Glomerular visceral epithelial cell (primary cell): ENCODE data around the gene FAM193A.
A peak's percentile ranks its signal among the peaks of the same experiment; 100 is the strongest.
"Not testable (repeated sequence)": the region's sequence is repeated elsewhere in the genome, so short reads cannot be mapped to it uniquely, and the experiment has no call there.

ENCODE experiments used
- DNase-seq: peaks from one replicate; pipeline ENCODE4 v3.0.0-alpha.2; 2016; ENCODE audit errors: extremely low spot score

Gene FAM193A

DNA sequence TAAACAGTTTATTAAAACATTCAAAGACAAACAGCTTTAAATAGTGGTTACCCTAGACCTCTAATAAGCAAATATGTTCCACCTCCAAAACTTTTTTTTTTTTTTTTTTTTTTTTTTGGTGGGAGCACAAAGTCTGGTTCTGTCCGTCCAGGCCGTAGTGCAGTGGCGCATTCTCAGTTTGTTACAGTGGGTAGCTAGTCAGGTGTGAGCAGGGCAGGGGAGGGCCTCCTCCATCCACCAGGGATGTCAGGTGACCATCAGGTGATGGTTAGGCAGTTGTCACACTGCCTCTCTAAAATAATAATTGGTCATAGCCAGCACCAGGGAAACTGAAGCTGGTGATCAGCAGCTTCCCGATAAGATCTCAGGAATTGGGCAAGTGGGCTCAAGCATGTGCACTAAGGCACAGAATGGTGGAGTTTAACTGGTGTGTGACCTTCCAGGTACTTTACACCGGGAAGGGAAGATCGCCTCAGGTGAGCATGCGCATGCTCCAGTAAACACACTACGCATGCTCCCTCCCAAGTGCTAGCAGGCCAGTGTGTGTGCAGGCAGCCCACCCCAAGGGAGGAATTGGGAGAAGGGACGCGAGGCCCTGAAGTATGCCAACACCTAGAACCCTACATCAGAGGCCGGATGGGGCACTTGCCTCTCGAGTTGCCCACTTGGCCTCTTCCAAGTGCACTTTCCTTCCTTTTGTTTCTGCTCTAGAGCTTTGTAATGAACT is 192.5 kb downstream of the FAM193A start:
- no peak for DNase-seq

DNA sequence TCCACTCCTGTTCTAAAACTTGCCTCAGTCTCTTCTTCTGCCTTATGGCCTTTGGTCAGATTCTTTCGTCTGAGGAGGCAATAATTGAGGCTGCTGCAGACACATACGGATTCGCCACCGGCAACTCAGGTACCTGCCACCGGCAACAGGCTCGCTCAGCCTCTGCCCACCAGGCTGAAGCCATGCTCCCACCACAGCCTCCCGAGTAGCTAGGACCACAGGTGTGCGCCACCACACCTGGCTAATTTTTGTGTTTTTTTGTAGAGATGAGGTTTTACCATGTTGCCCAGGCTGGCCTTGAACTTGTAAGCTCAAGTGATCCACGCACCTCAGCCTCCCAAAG is 193.1 kb downstream of the FAM193A start:
- DNase-seq = no peak

DNA sequence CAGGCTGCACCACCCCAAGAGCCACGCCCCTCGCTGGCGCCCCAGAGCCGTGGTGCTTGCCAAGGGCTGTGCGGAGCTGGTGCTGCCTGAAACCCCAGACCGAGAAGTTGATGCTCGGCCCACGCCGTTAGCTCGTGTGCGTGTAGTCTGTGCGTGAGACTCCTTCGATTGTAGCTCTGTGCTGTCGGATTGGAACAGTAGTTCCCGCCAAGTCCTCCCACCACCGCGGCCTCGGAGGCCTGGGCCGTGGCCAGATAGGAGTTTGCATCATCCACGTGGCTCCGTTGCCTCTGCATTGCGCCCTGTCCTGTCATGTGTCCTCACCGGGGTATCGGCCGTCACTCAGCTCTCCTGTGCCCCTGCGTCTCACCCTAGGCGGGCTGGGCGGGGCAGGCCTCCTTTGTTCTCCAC is 195.5 kb downstream of the FAM193A start:
- DNase-seq = no peak

DNA sequence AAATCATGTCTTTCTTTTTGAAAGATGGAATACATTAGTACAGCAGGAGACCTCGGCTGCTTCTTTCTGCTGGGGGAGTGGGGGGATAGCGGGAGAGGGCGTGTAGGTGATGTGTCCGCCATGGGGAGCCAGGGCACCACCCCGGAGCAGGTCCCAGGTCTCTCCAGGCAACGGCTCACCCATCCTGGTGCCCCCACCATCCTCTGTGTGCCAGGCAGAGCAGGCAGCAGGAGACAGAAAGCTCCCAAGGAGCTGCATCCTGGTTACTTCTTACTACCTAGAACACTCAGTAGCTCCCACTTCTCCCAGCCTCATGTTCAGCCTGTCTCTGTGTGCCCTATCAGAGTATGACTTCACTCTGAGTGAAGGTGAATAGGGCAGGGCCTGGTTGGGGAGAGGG is 196.1 kb downstream of the FAM193A start:
- DNase-seq = no peak

DNA sequence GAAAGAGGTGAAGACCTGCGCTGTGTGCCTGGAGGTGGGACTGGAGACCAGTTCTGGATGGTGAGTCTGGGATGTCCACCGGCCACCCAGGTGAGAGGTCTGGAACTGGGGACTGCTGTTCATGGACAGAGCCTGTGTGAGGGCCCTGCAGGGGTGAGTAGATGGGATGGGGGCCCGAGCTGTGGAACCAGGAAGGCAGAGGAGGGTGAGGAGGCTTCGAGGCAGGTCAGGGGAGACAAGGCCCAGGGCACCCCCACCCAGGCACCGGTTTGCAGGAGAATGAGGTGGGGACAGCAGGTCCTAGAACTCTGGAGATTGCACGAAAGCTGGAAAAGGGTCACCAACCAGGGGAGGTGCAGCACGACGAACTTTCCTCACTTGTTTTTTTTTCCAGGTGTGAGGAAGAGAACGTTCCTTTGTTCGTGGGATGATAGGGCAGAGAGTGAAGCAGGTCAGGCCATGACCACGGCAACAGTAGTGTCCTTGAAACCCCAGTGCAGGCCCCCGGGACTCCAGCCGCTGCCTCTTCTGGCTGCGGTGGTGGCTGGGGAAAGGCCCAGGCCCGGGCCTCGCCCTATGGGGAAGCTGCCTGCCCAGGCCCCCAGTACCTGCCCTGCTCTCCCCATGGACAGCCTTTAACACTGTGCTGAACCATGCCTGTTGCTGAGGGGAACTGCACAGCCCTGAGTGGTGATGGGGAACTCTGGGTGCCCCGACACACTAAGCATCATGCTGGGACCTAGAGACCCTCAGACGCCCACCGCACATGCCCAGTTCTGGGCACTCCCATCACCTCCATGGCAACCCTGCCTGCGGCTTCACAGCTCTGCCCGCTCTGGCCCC is 196.8 kb downstream of the FAM193A start:
- no peak for DNase-seq

DNA sequence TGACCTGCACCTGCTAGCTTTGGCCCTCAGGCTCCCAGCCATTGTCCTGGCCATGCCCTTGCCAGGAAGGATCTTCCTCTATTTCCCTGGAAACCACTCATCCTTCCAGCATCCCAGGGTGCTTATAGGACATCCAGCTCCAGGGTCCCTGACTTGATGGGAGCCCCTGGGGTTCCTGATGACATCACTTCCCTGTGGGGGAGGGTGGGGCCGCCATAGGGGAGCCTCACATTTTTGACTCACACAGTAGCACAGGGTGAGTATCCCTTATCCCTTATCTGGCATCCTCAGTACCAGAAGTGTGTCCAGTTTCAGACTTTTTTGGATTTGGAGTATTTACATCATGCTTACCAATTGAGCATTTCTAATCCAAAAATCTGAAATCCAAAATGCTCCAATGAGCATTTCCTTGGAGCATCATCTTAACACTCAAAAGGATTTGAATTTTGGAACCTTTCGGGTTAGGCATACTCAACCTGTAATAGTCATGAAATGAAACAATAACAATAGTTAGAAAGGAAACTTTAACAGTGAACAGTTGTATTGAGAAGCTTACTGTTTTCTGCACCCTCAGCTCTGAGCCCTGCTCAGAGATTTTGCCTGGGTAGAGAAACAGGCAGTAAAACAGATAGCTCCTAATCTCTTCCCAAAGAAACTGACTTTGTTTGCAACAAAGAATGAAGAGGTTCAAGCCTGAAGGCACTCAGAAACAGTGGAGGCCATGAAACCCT is 197.6 kb downstream of the FAM193A start:
- no peak for DNase-seq

DNA sequence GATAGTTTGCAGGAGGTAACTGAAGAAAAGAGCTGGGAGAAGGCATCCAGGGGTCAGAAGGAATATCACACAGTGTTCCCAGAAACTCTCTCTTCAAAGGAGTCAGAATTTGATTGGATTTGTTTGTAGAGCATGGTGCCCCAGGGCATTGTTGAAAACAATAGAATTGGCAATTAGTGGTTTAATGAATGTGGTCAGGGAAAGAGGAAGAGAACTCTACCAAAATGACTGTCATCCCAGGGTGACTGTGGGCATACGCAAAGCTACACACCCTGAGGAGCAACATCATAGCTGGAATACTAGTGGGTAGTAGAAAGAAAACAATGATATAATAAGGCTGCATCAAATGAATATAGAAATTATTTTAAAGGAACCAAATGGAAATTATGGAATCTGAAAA is 198.2 kb downstream of the FAM193A start:
- DNase-seq = no peak

DNA sequence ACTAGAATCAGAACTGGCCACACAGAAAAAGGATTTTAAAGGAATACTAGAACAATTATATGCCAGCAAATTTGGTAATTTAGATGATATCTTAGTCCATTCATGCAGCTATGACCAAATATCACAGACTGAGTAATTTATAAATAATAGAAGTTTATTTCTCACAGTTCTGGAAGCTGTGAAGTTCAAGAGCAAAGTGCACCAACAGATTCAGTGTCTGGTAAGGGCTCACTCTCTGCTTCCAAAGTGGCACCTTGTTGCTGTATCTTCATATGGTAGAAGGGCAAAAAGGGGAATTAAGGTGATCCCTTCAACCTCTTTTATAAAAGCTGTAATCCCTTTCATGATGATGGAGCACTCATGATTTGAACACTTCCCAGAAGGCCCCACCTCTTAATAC is 199.4 kb downstream of the FAM193A start:
- DNase-seq = no peak

DNA sequence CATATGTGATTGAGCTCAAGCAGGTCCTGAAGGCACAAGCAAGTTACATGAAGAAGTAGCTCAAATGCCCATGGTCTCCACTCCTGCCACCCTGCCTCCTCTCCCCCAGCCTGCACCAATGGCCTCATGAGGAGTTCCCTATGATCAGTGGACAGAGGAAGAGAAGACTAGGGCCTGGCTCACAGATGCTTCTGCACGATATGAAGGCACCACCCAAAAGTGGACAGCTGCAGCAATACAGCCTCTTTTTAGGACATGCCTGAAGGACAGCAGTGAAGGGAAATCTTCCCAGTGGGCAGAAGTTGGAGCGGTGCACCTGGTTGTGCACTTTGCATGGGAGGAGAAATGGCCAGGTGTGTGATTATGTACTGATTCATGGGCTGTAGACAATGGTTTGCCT is 201.8 kb downstream of the FAM193A start:
- DNase-seq = not testable (repeated sequence)

DNA sequence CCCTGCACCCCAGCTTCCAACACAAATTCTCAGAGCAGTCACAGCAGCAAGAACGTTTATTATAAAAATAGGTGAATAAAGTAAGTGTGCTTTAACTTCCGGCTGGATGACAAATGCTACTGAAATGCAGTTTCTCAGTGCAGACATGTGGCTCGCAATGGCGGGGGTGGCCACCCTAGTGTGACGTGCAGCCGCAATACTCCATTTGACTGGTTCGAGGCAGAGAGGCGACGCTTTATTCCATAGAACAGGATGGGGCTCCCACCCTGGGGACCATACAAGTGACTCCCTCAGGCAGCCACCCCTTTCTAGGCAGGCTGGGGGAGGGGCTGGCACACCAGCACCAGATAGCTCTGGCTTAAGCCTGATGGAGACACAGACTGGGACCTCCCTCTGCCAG is 205.2 kb downstream of the FAM193A start:
- peak; percentile 42 for DNase-seq

DNA sequence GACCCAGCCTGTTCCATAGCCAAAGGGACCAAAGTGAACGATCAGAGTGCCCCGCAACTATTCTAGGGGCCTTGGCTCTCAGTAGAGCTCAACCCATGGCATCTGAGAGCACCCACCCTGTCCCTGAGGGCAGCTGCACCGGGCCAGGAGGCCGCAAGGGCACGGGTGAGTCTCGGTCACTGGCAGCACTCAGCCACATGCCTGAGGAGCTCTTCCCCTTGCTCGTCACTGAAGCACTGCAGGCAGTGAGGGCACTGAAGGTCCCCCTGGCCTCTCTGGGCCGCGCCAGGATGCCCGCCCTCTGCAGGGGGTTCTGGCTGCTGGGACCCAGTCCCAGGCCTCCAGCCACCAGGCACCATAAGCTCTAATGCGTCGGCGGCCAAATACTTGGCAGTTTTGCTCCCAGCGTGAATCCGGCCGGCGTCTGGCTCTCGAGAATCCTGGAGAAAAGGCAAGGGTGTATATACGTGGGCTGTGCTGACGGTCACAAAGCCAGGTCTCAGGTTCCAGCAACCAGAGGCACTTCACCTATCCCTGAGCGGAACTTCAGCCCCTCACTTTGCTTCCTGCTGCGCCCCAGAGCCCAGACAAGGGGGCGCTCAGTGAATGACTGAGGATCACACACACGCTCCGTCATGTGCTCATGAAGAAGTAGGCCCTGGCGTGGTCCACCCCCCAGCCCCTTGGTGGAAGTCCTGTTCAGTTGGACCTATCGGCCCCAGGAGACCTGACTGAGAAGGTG is 205.8 kb downstream of the FAM193A start:
- no peak for DNase-seq

DNA sequence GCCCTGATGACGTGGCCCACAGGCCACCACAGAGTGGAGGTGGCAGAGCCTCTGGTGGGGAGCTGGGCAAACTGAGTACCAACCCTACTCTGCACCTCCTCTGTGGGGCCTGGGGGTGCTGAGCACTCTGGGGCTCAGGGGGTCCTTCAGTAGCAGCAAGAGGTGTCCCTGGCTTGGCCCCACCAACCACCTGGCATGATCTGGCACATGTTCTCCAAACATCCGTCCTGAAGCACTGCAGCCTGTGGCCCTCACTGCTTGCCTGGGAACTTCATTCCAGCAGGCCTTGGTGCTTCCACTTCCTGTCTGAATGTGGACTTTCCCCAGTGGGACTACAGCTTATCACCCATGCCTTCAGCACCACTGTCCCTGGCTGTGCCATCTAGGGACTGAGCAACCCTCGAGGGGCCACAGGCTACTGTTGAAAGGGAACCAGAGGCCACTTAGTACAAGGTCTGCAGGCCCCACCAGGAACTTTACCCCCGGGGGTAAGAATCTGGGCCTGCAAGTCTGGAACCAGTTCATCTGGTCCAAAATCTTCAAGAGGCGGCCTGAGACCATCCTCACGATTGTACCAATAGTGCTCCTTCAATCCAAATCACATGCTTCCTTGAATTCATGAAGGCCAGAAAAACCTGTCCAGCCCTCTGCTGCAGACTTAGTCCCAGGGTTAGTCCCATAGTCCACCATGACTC is 206.5 kb downstream of the FAM193A start:
- DNase-seq = no peak

DNA sequence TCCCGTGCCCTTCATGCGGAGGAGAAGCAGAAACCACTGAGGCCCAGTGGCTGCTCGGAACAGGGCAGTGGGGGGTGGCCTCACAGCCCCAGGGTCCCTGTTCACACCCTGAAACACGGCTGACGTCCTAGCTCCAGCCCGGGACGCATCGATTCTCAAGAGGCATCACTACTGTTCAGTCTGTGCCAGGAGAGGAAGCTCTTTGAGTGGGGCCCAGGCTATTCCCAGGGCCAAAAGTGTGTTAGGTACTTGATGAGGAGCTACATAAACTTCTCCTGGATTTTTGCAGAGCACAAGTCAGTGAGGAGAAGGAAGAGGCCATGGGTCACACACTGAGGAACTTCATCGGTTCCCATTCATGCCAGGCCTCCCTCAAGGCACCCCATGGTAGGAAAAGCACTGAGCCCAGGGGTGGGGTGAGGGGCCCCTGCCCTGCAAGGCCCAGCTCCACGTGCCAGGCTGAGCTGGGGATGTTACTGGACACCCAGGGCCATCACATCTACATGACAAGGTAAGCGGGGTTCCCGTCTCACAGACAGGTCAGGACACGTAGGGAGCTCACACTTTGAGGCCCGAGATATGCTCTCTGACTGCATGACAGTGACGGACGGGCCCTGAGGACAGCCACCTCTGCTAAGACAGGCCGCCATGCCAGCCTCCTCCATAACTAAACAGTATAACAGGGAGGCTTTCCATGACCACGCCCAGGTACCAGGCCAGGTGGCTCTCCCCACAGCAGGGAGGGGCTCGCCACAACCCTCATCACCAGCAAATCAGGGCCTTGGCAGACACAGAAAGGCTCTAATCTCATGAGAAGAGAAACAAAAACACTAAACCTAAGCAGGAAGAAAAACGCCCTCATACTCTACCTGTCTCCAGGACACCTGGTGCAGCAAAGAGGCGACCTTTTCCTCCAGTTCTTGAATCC is 207.3 kb downstream of the FAM193A start:
- DNase-seq = no peak

DNA sequence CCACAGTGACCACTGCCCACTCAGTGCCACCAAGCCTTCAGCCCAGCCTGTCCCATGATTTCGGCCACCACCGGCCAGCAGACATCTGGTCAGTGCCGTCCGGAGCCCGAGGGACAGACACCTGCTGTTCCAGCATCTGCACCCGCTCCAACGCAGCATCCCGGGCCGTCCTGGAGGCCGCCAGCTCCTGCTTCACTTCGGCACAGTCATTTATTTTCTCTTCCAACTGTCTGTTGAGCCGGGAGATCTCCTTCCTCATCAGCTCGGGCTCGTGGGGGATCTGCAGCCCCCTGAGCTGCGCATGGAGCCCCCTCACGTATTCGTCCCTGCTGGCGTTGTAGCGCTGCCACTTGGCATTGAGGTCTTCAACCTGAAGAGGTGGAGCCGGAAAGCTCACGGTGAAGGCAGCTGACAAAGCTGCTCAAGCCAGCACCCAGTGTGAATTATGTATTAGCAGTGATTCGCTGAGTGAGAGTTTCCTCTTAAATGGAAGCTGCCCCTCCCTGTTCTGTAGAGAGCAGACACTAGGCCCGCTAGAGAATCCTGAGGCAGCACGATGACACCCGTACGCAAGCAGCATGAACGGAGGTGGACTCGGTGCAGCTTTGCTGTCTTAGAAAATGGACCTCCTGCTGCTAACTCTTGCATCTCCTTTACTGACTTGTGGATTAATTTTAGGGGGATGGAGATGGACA is 208.3 kb downstream of the FAM193A start:
- no peak for DNase-seq

DNA sequence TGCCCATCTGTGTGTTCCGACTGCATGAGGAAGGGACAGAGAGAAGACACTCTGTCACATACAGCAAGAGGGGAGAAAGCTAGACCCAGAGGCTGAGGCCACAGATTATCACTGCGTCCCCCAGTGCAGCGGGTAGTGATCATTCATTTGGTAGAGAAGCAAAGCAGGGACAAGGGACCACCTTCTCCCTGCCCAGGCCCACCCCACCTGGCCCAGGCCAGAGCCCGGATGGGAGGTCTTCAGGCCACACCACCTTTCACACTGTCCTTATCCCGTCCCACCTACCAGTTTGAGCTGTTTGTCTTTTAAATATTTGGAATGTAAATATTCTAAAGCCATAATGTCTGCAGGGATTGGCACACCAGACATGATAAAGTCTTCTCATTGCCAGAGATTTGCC is 209.1 kb downstream of the FAM193A start:
- no peak for DNase-seq

DNA sequence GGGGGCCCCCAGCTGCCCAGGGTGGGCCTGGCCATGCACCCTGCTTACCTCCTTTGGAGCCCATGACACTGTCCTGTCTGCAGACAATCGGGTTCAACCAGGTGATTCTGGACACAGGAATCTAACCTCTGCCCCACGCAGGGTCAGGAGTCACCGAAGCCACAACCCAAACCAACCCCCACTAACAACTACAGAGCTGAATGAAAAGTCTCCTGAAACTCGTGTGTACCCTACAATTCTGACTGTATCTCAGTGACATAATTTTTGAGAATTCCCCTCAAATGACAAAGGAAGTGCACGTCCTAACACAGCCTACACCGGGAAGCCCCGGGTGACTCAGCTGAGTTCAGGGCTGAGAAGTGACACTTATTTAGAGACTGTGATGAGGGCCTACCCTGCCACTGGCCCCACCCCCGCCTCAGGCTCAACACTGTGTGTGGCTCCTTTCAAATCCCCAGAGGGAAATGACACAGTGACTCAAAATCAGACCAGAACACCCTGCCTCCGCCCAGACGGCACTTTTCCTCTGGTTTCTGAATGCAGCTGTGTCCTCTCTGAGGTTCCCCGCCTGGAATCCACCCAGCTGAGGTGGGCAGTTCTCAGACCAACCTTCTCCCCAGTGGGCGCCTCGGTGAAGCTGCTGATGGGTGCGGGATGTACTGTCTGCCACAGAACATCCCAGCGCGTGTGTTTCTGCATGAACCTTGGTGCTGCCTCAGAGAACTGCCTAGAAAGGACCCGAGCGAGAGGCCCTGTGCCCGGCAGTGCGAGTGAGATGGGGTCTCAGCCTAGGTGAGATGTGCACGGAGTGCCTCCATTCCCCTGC is 209.7 kb downstream of the FAM193A start:
- peak; percentile 68 for DNase-seq

DNA sequence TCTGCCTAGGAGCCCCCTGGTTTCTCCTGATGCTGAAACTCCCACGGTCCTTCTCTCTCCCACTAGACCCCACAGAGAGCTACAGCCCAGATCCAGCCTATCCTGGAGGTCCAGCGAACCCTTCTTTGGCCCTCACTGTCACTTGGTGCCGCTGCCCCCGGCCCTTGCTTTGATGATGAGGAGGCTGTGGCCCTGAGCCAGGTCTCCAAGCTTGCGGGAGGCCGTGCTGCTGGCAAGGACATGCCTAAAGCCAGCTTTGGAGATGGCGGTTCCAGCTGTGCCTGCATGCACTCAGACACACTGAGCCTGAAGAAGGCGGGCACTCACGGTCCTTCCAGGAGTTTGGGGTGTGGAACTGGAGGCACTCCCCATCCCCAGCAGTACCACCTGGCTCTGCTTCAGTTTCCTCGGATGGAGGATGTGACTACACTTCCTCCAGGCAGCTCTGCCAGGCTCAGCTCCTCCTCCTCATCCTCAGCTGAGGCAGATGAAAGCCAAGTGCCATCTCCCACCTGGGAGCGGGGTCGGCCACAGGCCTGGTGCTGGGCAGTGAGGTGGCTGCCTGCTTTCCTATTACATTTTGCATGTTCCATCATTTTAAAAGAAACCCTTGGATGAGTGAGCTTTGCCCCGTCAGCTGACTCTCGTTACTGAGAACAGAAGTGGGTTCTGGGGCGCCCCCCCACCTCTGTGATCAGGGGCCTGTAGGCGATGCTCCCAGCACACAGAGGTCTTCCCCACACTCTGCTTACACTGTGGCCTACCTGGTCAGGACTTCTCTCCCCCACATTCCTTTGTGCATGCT is 210.6 kb downstream of the FAM193A start:
- DNase-seq = no peak
